Neural cell (in vitro differentiated cells): ENCODE data around the gene GCNA.

Experiments
- CTCF ChIP-seq: fragments of 450-650 bp; IDR thresholded peaks from 2 replicates; pipeline ENCODE4 v1.5.1; 2014; ENCODE audit warnings: antibody characterized with exemption, mild to moderate bottlenecking, moderate library complexity; ENCODE audit not compliant: poor library complexity, severe bottlenecking
- EP300 ChIP-seq: fragments of 450-650 bp; conservative IDR thresholded peaks from 2 replicates; pipeline ENCODE4 v1.6.1; 2014; ENCODE audit warnings: antibody characterized with exemption, mild to moderate bottlenecking, moderate library complexity; ENCODE audit not compliant: poor library complexity, severe bottlenecking
- EZH2 ChIP-seq: fragments of 200-600, 300-800 bp; shearing (Covaris generic), sonication (generic); IDR thresholded peaks from 2 replicates; pipeline ENCODE4 v1.6.1; 2014; ENCODE audit warnings: antibody characterized with exemption, low read length, borderline replicate concordance, mild to moderate bottlenecking; ENCODE audit not compliant: insufficient read depth, poor library complexity, severe bottlenecking
- POLR2AphosphoS5 ChIP-seq: IDR thresholded peaks from 2 replicates; pipeline ENCODE4 v1.6.1; 2012
- RAD21 ChIP-seq: fragments of 450-650 bp; conservative IDR thresholded peaks from 2 replicates; pipeline ENCODE4 v1.6.1; 2014; ENCODE audit warnings: antibody characterized with exemption, mild to moderate bottlenecking, moderate library complexity
- TAF1 ChIP-seq: IDR thresholded peaks from 2 replicates; pipeline ENCODE4 v1.6.1; 2012; ENCODE audit warnings: low read depth

- TF ChIP-seq CTCF (no peak), EZH2 (no peak), EP300 (no peak), TAF1 (no peak), POLR2AphosphoS5 (no peak), RAD21 (no peak)
Measured at GRCh38 chrX:71603618-71604017, 25.4 kb downstream of the GCNA start.
